ENCODE results near the gene RPUSD1.
"Not testable (repeated sequence)": the region's sequence is repeated elsewhere in the genome, so short reads cannot be mapped to it uniquely, and the experiment has no call there.

Gene RPUSD1

GRCh38 chr16:782258-782657, 5.9 kb downstream of the RPUSD1 start:
- no peak for DNase-seq

DNA sequence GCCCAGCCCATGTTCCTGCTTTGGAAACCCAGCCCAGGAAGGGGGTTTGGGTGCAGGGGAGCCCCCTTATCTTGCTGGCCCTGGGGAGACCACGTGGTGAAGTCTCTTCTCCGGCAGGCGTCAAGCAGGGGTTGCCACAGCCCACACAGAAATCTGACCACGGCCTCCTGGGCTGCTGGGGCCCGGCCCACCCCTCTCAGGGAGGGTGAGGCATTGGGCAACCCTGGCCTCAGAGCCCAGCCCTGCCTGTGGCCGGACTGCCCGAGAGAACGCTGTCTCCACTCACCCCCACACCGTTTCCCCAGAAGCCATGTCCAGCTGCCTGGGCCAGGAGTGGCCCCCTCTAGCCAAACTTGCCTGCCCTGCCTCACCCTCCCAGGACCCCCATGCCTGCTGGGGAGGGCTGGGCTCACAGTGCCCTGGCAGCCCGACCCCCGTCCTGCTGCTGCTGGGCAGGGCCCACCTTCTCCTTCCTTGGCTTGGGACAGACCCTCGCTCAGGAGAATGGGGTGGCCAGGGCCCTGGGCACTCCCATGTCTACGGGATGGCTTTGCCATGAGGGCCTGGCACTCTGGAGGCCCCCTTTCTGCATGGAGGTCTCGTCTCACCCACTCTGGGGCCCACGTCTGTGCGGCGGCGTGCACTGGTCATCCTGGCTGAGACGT, 6.7 kb downstream of the RPUSD1 start:
- DNase-seq, result no peak

DNA sequence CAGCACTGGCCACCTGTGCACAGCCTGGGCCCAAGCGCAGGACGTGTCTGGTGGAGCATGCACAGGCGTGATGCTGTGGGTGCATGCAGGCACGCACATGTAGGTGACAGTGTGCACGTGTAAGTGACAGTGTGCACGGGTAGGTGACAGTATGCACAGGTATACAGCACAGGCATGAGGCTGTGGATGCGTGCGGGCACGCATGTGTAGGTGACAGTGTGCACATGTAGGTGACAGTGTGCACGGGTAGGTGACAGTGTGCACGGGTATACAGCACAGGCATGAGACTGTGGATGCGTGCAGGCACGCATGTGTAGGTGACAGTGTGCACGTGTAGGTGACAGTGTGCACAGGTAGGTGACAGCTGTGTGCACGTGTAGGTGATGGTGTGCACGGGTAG, 7.9 kb downstream of the RPUSD1 start:
- no peak for DNase-seq

GRCh38 chr16:779561-779960, 8.6 kb downstream of the RPUSD1 start:
- DNase-seq, result no peak

- no peak for DNase-seq
These were observed 9.2 kb downstream of the RPUSD1 start for GRCh38 chr16:778909-779527.

DNA sequence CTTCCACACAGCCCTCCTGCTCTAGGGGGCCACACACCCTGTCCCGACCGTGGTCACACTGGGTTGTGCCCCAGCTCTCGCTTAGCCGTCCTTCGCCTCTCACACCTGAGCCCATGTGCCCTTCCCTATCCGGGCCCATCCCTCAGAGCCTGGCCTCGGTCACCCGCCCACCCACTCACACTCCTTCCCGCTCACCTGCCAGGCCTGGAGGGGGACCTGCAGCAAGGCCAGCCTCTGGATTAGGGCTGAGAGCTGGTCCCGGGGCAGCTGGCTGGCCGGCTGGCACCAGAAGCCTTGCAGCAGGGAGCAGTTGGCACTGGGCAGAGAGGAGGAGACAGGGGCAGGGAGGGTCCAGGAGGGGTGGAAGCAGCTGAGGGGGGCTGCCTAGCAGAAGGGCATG, 9.7 kb downstream of the RPUSD1 start:
- DNase-seq, result no peak

DNA sequence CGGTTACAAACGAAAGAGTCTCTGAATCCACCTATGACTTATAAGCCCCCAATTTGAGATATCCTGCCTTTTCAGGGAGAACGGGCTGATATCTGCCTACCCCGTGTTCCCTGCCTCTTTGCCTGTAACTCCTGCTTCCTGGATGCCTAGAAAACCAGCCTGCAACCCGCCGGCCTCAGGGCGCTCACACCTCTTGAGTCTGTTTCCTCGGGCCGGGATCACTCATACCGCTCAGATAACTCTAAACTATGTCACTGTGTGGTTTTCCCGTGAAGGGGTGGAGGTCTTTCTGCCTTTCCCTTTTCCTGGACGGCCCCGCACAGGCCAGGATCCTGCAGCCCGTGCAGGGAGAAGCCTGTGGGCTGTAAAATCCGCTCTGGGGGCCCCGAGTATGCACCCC, 10.4 kb downstream of the RPUSD1 start:
- no peak for DNase-seq

DNA sequence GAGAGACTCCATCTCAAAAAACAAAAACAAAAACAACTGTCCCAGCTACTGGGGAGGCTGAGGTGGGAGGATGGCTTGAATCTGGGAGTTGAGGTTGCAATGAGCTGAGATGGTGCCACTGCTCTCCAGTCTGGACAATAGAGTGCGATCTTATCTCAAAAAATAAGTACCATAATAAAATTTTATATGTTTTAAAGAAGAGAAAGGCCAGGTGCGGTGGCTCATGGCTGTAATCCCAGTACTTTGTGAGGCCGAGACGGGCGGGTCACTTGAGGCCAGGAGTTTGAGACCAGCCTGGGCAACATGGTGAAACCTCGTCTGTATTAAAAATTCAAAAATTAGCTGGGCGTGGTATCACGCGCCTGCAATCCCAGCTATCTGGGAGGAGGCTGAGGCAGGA, 11.4 kb downstream of the RPUSD1 start:
- no peak for DNase-seq

DNA sequence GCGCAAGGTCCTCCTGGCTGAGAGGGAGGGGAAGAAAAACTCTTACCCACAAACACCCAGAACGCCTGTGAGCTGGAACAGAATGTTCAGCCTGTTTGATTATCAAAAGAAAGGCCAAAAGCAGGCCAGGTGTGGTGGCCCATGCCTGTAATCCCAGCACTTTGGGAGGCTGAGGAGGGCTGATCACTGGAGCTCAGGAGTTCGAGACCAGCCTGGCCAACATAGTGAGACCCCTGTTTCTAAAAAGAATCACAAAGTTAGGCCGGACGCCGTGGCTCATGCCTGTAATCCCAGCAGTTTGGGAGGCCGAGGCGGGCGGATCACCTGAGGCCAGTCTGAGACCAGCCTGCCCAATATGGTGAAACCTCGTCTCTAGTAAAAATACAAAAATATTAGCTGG, 11.9 kb downstream of the RPUSD1 start:
- not testable (repeated sequence) for DNase-seq

GRCh38 chr16:775236-775796, 12.9 kb downstream of the RPUSD1 start:
- no peak for DNase-seq

- no peak for DNase-seq
These were observed 13.8 kb downstream of the RPUSD1 start for GRCh38 chr16:774086-775001.

DNA sequence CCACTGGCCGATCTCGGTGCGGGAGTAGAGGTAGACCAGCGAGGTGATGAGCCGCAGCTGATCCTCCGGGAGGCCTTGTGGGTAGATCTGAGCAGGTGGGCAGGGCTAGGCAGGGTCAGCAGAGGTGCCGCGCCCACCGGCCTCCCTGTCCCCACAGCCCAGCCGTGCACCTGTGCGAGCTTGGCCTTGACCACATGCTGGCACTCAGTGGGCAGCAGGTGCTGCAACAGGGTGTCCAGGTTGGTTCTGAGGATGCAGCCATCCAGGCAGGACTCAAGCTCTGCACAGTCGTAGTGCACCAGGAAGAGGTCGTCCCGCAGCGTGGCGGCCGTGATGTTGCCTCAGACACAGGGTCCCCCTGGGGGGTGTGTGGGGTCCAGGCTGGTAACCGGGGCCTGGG, 15.2 kb downstream of the RPUSD1 start:
- DNase-seq, result no peak

- no peak for DNase-seq
These were observed 17.8 kb downstream of the RPUSD1 start for GRCh38 chr16:770411-770810.

DNA sequence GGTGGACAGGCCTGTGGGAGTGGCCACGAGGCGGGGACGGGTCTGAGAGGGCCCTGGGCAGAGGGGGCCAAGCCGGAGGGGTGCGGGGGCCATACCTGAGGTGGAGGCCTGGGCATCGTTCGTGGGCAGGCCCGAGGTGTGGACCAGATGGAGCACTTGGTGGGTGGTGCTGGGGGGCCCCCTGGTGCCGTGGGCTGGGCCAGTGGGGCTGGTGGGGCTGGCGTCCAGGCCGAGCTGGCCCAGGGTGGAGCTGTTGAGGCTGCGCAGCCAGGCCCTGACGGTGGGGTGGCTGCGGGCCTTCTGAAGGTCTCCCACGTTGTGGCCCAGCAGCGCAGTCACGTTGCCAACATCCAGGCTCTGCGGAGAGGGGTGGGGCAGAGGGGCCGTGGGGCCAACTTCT, 18.2 kb downstream of the RPUSD1 start:
- DNase-seq, result no peak

DNA sequence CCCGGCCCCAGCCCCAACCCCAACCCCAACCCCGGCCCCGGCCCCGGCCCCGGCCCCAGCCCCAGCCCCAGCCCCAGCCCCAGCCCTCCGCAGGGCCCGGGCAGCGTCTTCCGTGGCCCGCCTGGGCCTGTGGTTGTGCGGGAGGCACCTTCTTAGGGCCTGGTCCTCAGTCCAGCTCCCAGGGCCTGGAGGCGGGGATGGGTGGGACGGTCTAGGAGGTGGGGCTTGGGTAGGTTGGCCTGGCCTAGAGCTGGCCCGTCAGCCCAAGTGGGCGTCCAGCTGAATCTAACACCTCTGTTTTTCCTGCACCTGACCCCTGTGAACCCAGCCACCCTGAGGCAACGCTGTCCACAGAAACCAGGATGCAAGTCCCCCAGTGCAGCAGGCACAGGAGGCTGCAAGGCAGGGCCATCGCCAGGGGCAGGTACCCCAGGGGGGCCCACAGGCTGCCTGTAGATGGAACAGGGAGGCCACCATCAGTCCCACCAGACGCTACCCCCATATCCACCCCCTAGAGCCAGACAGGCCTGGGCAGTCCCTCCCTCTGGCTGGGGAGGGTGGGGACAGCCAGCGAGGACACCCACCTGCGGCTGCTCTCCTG, 18.9 kb downstream of the RPUSD1 start:
- no peak for DNase-seq

GRCh38 chr16:768428-768827, 19.8 kb downstream of the RPUSD1 start:
- no peak for DNase-seq

- DNase-seq, result no peak
These were observed 20.4 kb downstream of the RPUSD1 start for GRCh38 chr16:767743-768235.

DNA sequence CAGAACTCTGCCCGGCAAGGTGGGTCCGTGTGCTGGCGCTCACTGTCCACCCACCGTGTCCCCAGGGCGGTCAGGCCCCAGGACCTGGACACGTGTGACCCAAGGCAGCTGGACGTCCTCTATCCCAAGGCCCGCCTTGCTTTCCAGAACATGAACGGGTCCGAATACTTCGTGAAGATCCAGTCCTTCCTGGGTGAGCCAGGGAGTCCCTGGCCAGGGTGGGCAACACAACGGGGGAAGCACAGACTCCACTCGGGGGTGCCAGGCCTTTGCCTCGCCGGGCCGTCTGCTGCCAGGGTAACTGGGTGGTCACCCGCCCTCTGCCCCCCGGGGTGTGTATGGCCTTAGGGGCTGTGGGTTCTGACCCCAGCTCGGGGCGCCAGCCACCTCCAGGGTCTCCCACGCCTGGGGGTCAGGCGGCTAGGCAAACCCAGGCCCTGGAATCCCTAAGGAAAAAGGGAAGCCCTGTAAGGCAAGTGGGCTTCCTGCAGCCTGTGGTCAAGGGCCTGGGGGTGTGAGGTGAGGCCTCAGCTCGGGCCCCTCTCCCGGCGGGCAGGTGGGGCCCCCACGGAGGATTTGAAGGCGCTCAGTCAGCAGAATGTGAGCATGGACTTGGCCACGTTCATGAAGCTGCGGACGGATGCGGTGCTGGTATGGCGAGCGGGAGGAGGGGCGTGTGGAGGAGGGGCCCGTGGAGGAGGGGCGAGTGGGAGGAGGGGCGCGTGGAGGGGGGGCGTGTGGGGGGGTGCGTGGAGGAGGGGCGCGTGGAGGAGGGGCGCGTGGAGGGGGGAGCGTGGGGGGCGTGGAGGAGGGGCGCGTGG, 21.2 kb downstream of the RPUSD1 start:
- DNase-seq, result no peak

DNA sequence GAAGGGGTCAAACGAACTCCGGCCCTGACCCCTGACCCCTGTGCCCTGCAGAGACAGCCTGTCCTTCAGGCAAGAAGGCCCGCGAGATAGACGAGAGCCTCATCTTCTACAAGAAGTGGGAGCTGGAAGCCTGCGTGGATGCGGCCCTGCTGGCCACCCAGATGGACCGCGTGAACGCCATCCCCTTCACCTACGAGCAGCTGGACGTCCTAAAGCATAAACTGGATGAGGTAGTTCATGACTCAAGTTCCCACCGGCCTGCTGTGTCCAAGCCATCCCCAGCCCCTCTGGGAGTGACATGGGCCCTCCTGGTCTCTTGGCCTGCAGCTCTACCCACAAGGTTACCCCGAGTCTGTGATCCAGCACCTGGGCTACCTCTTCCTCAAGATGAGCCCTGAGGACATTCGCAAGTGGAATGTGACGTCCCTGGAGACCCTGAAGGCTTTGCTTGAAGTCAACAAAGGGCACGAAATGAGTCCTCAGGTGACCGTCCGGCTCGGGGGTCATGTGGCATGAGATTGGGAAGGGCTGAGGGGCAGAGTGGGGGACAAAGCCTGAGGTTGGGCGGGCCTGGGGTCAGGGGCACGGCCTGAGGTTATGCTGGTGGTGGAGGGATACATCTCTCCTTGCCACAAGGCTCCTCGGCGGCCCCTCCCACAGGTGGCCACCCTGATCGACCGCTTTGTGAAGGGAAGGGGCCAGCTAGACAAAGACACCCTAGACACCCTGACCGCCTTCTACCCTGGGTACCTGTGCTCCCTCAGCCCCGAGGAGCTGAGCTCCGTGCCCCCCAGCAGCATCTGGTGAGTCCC, 22.0 kb downstream of the RPUSD1 start:
- DNase-seq, result no peak

DNA sequence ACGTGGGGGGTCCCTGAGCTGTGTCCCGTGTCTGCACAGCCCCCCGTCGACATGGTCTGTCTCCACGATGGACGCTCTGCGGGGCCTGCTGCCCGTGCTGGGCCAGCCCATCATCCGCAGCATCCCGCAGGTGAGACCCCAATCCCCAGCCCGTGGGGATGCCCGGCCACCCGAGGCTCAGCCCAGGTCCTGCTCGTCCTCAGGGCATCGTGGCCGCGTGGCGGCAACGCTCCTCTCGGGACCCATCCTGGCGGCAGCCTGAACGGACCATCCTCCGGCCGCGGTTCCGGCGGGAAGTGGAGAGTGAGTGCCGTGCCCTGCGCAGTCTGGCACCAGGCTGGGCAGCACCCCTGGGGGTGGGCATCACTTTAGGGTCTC, 22.7 kb downstream of the RPUSD1 start:
- DNase-seq, result no peak

DNA sequence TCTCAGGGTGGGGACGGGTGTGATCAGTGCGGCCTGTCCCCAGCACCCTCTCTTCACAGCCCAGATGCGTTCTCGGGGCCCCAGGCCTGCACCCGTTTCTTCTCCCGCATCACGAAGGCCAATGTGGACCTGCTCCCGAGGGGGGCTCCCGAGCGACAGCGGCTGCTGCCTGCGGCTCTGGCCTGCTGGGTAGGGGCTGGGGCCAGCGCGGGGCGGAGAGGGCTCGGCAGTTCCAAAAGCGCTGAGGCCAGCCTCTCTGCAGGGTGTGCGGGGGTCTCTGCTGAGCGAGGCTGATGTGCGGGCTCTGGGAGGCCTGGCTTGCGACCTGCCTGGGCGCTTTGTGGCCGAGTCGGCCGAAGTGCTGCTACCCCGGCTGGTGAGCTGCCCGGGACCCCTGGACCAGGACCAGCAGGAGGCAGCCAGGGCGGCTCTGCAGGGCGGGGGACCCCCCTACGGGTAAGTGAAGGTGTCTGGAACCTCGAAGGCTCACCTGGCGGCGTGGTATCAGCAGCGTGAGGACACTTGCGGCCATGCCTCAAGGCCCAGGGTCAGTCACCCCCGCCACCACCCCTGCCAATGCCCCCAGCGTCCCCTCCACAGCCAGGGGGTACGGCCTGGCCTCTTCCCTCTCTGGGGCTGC, 23.2 kb downstream of the RPUSD1 start:
- no peak for DNase-seq
